Kidney epithelial cell (primary cell): ENCODE results near the gene VMP1. TPM values are rescaled to one million over a fixed set of nuclear protein-coding genes. Genes with fewer than 3 reads are reported as not detected.
"Not testable (repeated sequence)": the region's sequence is repeated elsewhere in the genome, so short reads cannot be mapped to it uniquely, and the experiment has no call there.

Source experiments
- DNase-seq: peaks from one replicate; pipeline ENCODE4 v3.0.0-alpha.2; 2010; ENCODE audit warnings: low read depth
- H3K27me3 ChIP-seq: 2 replicates; pipeline ENCODE4 v1.6.0; 2011; ENCODE audit warnings: low read length; ENCODE audit not compliant: control insufficient read depth, insufficient read depth
- H3K36me3 ChIP-seq: 2 replicates; pipeline ENCODE4 v1.5.1; 2011; ENCODE audit warnings: low read length; ENCODE audit not compliant: control insufficient read depth, insufficient read depth
- H3K4me3 ChIP-seq: 2 replicates; pipeline ENCODE4 v1.5.1; 2011; ENCODE audit warnings: low read depth, mild to moderate bottlenecking, control low read depth, low read length
- CTCF ChIP-seq: IDR thresholded peaks from 2 replicates; pipeline ENCODE4 v1.5.1; 2011; ENCODE audit warnings: mild to moderate bottlenecking, moderate library complexity, low read length, control low read depth, inconsistent platforms; ENCODE audit not compliant: insufficient read depth, poor library complexity, severe bottlenecking
- total RNA-seq: library from RNA; depleted of rRNA; stranded (reverse); fragments of >200 nt; gene quantifications from 2 replicates; pipeline ENCODE4 v1.2.3, GENCODE V29; 2015

Gene VMP1
- total RNA-seq, 1 donor from 2014 or later: 224 TPM

GRCh38 chr17:59751955-59752413, 44.5 kb downstream of the VMP1 start:
- TF ChIP-seq CTCF: no peak
- no peak overlapping the region for H3K4me3 ChIP-seq
- H3K27me3 ChIP-seq: no peaks in the 10 kb centered on the region

GRCh38 chr17:59752446-59752845, 45.0 kb downstream of the VMP1 start:
- no peaks in the 10 kb centered on the region for H3K36me3 ChIP-seq
- no peaks in the 10 kb centered on the region for H3K27me3 ChIP-seq
- TF ChIP-seq CTCF: no peak
- H3K4me3 ChIP-seq: no peak overlapping the region
- no peak for DNase-seq

More at GRCh38 chr17:59751955-59752413, 44.5 kb downstream of the VMP1 start:
- no peak for DNase-seq
- H3K36me3 ChIP-seq: no peaks in the 10 kb centered on the region

- TF ChIP-seq CTCF: no peak
- H3K36me3 ChIP-seq: no peaks in the 10 kb centered on the region
- no peak overlapping the region for H3K4me3 ChIP-seq
- H3K27me3 ChIP-seq: no peaks in the 10 kb centered on the region
- no peak for DNase-seq
These were observed 45.5 kb downstream of the VMP1 start for GRCh38 chr17:59752922-59753321.

- Histone ChIP-seq H3K4me3 (no peak overlapping the region), H3K36me3 (no peaks in the 10 kb centered on the region), H3K27me3 (no peaks in the 10 kb centered on the region)
- DNase-seq: peak; percentile 70
- peak; percentile 46 for TF ChIP-seq CTCF
These were observed 46.3 kb downstream of the VMP1 start for GRCh38 chr17:59753522-59754467.

- Histone ChIP-seq H3K27me3 (no peaks in the 10 kb centered on the region), H3K36me3 (no peaks in the 10 kb centered on the region), H3K4me3 (no peak overlapping the region)
- no peak for TF ChIP-seq CTCF
- DNase-seq: peak; percentile 99
These were observed 47.1 kb downstream of the VMP1 start for GRCh38 chr17:59754552-59754951.

GRCh38 chr17:59755069-59755468, 47.6 kb downstream of the VMP1 start:
- DNase-seq, H3K27me3 ChIP-seq, H3K4me3 ChIP-seq, H3K36me3 ChIP-seq: not testable (repeated sequence)
